DMS53 treated with DMSO at 0.1 percent for 48 hours (cell line): Measurements from ENCODE around the gene PITX1.

Source experiments
- DNase-seq: peaks from one replicate; lab custom pipeline; 2025; ENCODE audit not compliant: unreplicated experiment; lab: John Stamatoyannopoulos, UW

The PITX1 gene

DNA sequence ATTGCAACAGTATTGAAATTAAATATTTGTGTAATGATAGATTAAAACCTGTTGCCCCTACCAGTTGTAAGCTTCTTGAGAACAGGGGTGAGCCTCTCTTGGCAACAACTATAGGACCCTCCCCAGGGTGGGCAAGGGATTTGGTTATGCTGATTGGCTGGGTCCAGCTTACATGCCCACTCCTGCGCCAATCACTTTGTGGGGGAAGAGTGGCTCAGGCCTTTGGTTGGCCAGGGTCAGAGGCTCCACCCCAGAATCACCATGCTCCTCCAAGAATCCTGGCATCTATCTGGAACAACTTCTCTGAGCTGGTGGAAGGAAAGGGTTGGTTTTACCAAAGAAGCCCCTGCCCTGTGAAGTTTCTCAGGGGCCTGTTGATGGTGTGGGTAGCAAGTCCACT lies 8.6 kb upstream of the PITX1 start:
- DNase-seq: no peak

DNA sequence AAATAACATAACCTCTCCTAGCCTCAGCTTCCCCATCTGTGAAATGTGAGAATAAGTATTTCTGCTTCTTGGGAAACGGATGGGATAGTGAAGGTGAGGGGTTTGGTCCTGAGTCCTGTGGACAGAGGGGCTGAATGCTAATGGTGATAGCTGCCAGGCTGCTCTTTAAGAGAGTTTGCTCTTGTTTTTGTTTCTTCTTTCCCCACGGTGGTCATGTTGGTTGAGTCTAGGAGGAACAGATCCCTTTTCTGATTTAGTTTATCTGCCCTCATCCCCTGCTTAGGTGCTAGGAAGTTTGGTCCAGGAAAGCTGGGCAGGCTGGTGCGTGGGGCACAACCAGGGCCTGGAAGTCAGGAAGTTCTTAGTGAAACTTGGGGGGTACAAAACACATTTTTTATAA lies 7.7 kb upstream of the PITX1 start:
- no peak for DNase-seq

DNA sequence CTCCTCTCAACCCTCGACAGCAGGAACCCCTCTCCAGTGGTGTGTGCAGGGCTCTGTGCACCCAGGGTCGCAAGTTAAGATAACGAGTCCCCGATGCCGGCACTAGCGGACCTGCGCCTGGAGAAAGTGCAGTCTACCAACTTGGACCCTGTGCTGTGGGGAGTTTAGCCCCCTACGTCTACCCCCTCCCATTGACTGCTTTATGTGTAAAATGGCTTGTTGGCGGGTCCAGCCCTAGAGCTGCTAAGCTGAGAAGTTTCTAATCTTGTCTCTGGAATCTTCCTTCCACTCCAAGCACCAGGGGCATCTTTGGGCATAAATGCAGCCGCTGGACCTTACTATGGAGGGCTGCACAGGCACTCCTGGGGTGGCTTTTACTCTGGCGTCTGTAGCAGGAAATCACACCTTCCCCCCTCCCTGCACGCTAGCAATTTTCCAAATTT lies 7.1 kb upstream of the PITX1 start:
- DNase-seq: no peak

DNA sequence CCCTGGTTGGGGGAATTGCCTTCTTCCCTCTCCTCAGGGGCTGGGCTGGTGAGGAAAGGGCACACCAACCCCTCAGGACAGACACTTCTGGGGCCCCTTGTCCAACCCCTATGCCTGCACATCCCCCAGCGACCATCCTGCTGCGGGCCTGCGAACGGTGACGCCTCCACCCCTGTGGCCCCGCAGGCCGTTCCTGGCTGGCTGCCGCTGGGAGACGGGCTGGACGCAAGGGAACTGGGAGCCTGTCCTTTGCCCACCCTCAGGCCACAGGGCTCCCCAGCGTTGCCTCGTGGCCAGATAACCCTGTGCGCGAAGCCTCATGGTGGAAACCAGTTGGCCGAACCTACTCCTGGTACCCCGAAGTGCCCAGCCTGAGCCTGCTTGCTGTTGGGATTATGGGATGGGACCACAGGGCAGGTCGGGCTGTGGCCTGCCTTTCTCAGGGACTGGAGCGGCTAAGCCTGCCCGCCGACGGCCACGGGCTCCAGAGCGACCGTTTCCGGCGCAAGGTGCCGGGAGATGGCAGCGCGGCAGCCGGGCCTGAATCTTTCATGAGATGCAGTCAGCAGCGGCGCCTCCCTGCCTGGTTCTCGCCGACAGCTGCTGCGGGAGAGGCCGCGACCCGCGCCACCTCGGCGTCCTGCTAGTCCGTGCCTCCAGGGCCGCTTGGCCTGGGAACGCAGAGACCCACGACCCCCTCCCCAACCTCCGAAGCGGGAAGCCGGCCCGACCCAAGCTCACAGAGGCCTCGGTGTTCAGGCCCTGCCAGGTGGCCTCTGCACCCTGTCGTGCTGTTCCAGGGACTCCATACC lies 6.5 kb upstream of the PITX1 start:
- no peak for DNase-seq

DNA sequence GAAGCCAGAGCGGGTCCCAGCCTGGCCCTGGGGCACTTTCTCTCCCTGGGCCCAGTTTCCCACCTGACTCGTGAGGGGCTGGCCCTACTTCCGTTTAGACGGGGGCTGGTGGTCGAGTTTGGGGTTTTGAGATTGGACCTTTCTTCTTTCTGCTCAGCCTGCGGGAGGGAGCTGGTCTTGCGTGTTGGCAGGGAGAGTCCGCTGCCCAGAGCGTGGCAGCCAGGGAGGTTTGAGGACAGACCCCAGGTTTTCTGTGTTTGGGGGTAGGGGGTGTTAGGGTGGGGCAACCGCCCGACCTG lies 6.0 kb upstream of the PITX1 start:
- no peak for DNase-seq

DNA sequence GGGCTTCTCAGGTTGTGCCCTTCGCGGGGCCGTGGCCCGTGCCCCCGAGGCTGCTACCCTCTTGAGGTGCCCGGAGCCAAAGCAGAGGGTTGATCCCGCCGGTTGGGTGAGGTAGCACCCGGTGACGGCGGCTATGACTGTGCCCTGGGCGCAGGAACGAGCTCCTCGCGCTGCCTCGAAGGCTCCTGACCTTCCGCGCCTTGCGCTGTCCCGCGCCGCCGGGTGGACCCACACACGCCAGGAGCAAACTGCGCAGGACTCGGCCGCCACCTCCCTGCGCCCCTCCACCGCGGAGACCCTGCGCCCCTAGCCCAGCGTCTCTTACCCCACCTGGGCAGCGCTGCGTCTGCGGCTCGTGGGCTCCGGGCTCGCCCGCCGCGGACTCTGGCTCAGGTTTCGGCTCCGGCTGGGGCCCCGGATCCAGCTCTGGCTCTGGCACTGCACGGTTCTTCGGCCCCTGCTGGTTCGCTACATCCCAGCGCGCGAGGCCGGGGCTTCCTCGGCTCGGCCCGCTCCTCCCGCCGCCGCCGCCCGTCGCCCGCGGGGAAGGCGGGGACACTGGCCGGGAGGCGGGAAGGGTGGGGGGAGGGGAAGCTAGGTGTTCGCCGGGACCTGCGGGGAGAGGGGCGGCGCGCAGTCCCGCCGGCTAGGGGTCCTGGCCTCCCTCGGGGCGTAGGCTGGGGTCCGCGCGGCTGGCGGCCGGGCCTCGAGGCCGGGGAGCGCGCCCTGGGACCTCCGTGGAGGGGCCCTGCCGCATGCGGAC lies 5.4 kb upstream of the PITX1 start:
- peak; percentile 25 for DNase-seq

DNA sequence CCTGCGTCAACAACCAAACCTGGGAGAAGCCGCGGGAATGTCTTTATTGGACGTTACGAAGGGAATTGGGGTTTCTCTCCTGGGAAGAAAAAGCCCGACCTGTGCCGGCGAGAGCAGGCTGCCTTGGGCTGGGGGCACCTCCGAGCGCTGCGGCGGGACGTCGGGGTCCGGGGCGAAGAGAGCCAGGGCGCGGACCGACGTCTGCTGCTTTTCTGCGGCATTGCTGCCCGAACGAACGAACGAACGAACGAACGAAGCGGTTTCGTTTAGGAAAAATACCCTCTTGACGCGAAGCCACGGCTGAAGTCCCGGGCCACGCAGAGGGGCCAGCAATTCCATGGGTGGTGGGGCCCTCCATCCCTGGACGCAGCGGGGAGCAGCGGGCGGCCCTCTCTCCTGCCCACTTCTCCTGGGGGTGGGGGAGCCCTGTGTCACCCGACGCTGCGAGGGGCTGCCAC lies 4.8 kb upstream of the PITX1 start:
- DNase-seq: no peak

DNA sequence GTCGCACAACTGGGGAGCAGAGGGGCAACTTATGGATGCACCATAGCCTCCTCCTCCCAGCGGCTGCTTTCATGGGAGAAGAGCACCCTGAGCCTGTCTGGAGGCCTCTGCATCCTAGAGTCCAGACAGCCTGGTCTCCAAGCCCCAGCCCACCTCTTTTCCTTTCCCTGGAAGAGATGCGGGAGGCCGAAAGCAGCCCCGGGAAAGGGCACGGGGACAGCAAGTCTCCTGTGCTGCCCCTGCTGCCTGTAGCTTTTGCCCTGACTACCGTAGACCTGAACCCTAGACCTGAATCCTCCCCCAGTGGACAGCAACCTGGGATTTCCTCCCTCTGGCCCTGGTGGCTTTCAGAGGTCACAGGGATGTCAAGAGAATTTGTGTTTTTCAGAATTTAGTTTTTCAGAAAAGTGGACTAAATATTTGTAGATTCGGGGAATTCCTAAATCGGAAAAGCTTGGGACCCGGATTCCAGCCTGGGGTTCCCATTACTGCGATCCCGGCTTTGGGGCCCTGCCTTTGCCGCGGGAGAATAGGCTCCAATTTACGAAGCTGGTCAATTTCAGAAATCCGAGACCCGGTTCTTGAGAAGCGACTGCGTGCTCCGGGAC lies 4.3 kb upstream of the PITX1 start:
- no peak for DNase-seq

DNA sequence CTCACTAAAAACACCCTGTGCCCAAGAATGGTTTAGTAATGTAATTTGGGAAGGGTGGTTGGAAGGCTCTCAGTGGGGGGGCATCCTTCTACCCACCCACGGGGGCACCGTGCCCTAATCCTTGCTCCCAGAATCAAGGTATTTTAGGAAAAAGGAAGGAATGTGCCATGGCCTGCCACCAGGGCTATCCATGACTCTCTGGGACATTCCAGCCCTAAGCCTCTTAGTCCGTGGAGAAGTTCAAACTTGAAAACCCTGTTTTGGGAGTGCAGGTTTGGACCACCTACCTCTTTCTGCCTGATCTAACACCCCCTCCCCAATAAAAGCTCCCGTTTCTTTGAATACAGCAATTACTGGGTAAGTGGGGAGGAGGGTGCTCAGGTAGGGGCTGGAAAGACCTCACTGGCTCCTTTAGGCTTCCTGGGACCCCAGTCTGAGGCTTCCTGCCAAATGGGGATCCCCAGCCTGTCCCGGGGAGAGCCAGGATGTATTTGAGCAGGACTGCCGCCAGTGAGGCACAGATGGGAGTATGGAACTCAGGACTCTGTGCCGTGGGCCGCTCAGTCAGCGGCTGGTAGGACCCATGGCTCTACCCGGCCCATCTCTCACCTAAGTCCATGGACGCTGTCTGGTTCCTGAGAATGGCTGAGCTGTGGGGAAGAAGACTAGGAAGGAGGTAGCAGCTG lies 3.6 kb upstream of the PITX1 start:
- no peak for DNase-seq

DNA sequence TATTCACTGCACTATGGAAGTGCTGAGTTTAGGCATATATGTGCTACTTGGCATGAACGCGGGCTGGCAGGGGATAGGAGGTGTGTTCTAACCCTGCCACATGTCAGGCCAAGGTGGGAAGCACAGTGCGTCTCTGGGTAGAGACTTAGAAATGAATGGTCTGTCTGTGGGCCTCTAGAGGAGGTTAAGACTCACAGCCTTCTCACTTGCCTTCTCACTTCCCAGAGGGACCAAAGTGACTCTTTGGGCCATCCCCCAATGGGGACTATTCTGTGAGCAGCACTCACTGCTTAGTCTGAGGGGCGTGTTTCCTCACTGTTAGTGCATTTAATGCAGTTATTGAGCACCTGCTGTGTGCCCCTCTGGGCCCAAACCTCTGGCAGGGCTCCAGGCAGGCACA lies 2.4 kb upstream of the PITX1 start:
- no peak for DNase-seq

DNA sequence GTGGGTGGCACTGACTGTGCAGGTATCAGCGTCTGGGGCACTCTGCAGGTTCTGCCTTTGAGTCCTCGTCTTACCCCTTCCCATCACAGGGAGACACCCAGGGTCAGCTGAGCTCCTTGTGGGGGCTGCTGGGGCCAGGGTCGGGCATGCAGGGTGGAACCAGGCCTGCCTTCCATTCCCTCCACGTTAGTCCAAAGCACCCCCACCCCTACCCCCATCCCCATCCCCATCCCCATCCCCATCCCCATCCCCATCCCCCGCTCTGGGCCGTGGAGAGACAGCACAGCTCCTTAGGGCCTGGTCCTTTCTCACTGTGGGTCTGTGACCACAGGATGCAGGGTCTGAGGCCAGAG lies 1.6 kb upstream of the PITX1 start:
- DNase-seq: no peak

DNA sequence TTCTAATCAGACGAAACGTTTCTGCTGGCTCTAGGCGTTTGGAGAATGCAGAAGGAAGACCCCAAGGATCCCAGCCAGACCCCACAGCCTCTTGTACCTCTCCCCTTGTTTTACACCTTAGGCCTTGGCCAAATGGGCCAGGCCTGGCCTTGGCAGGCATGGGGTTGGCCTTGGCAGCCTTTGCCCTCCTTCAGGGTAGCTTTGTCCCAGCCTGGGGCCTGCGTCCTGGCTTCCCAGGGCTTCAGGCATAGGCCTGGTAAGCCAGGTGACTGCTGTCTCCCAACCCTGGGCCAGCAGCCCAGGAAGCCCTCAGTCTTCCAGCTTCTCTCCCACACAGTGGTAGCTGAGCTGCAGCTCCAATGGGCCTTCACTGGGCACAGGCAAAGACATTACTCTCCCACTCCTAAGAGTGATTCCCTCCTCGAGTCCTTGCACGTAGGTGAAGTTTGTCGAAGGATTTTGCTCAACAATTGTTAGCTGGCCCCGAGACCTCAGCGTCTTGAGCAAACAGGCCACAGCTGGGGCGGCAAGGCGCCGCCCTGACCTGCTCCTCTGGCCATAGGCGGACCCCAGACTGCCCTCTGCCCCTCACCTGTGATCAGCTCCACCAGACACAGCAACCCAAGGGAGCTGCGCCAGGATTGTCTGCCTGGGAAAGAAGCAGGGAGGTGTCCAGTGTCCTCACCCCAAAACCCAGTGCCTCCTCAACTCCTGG lies 1.1 kb upstream of the PITX1 start:
- DNase-seq: peak; percentile 43

DNA sequence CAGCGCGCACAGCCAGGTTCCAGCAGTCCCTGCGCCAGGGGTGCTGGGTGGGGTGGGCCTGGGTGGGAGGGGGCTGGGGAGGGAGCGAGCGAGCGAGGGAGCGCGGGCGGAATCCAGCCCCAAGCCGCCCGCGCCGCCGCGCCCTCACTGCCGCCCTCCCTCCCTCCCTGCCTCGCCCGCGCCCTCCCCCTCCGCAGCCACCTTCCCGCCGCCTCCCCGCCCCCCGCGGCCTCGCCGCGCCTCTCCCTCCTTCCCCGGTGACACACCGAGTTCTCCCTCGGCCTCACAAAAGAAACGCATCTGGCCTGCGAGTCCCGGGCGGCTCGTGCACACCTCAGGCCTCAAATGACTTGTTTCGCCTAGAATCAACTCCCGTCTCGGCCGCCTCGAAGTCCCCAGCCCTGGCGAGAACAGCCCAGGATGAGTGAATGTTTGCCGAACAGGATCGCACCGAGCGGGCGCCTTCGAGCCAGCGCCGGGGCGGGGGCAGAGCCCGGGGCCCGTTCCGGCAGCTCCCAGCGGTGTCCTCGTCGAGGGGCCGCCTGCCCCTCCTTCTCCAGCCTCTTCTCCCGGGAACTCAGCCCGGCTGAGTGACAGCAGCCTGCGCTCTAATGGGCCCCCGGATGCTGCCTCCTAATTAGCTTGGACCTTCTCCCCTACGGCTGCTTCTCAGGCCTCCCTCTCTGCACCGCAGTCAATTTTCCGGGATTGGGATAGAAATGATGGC lies 371 bp upstream of the PITX1 start:
- peak; percentile 68 for DNase-seq

DNA sequence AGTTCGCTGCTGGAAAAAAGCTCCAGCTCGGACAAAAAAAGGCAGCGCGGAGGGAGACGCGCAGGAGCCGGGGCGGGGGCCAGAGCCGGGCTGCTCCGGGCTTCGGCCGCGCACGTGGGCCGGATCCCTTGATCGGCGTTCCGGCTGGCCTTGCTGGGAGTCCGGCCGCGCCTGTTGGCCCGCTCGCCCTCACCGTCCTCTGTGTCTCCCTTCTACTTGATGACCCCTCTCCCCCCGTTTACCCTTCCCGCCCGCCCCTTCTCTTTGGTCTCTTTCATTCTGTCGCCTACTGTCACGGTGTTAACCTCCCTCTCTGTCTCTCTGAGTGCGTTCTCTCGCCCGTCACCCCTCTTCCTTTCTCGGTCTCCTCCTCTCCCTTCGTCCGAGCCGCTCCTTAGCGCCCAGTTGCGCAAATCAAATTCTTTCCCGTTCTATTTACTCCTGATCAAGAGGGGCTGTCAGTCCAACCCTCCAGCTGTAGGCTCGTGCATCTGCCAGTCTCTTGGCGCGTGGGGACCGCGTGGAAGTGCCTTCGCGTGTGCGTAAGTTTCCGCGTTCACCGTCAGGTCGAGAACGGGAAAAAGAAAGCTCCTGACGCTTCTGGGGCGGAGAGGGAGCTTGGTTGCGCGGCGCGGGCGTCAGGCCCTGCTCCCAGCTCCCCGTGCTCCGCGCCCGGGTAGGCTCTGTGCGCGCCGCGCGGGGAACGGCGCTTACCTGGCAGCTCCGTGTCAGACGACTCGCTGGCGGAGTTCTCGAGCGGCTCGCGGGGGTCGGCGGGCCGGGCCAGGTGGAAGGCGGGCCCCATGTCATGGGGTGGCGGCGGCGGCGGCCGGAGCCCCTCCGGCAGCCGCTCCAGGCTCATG lies 798 bp downstream of the PITX1 start:
- peak; percentile 19 for DNase-seq

DNA sequence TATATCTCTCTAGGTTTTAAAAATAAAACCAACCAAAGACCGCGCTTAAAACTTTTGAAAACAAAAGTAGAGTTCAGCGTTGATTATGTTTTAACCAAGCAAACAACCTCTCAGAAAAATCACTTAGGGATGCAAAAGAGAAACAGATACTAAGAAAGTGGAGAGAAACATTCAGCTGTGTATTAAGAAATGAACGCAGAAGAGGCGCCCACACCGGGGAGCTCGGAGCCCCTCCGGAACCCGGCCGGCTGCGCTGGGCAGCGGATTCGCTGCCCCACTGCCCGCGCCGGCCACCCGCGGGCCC lies 1.4 kb downstream of the PITX1 start:
- no peak for DNase-seq

DNA sequence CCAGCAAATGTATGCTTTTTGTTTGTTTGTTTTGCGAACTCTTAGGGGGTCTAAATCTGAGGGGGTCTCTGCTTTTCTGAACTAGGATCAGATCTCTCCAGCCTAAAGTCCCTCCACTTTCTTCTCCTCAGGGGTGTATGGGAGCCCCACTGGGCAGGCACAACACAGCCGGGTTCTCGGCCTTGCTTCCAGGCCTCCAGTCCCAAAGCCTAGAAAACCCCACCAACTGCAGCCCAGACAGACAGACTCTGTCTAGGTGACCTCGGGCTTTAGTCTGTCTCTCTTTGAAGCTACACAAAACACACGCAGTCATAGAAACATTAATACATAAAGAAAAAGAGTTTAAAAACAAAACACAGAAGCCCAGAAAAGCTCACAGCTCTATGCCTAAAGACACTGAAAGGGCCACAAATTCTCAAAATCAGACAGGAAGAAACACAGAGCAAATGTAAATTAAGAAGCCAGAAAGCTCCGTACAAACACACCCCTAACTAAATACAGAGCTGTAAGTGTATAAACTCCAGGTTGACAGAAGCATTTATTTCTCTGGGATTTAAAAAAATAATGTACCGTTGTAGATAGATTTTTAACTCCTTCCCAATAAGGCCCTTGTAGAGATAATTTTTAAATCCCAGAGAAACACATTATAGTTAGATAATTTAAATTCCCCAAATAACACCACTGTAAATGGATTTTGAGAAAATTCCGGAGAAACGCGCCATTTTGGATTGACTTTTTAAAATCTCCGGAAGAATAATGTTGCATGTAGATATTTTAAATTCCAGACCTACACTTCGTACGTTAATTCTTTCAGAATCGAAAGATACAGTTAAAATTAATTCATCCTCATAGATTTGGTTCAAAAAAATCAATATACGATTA lies 2.0 kb downstream of the PITX1 start:
- no peak for DNase-seq

DNA sequence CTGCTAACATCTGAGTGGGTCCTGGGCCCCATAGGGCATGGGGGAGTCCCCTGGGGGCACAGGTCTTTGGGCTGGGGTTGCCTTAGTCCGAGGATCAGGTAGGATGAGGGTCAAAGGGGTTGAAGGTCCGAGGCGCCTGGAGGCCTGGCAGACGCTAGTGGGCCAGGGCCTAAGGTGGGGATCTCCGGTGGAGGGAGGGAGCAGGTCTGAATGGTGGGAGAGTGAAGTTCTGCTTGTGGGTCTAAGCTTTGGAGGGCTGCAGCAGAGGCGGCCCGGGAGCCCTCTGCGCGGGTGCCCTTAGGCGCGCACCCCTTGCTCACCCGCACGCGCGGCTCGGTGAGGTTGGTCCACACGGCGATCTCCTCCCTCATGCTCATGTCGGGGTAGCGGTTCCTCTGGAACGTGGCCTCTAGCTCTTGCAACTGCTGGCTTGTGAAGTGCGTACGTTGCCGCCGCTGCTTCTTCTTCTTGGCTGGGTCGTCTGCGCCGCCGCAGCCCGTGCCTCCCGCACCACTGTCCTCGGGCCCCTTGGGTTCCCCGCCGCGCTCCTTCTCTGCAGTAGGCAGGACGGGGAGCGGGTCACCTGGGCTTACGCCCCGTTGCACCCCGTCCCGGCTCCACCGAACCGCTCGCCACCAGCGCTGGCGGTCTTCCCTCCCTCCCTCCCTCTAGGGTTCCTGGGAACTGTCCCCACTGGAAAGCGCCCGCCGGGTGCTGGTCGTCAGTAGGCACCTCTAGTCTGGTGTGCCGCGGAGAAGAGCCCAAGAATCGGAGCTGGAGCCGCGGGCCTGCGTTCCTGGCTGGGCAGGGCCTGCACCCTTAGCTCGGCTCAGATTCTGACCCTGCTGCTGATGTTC lies 2.8 kb downstream of the PITX1 start:
- peak; percentile 43 for DNase-seq
